DND-41 (cell line): ENCODE measurements around the gene DNM2.

ENCODE experiments used
- ATAC-seq: fragments of 200-7000 bp; cut with Tn5 transposase; 3 replicates; pipeline ENCODE4 v1.9.1; 2021; ENCODE audit warnings: low read depth; ENCODE audit not compliant: insufficient read depth
- DNase-seq: peaks from one replicate; pipeline ENCODE4 v3.0.0-alpha.2; 2020
- H2AFZ ChIP-seq: 2 replicates; pipeline ENCODE4 v1.6.0; 2012; ENCODE audit warnings: low read depth, low read length
- H3K27ac ChIP-seq: 2 replicates; pipeline ENCODE4 v1.5.1; 2012; ENCODE audit warnings: low read length, inconsistent platforms
- H3K27me3 ChIP-seq: fragments of 200-600 bp; sonication (generic); 2 replicates; pipeline ENCODE4 v1.6.0; 2012; ENCODE audit warnings: low read length, mild to moderate bottlenecking, inconsistent platforms; ENCODE audit not compliant: insufficient read depth, poor library complexity
- H3K36me3 ChIP-seq: 2 replicates; pipeline ENCODE4 v1.5.1; 2012; ENCODE audit warnings: low read length, inconsistent platforms; ENCODE audit not compliant: insufficient read depth
- H3K4me1 ChIP-seq: 2 replicates; pipeline ENCODE4 v1.5.1; 2012; ENCODE audit warnings: mild to moderate bottlenecking, low read length; ENCODE audit not compliant: insufficient read depth
- H3K4me2 ChIP-seq: 2 replicates; pipeline ENCODE4 v1.6.0; 2012; ENCODE audit warnings: mild to moderate bottlenecking, moderate library complexity, low read length, inconsistent platforms; ENCODE audit not compliant: insufficient read depth
- H3K4me3 ChIP-seq, 2 experiments: fragments of 200-600 bp in 1 of 2; shearing (Covaris generic) in 1 of 2; 2 replicates each; pipeline ENCODE4 v1.5.1; 2012 to 2016; ENCODE audit warnings: inconsistent platforms in 2 of 2, low read length in 2 of 2, mild to moderate bottlenecking in 2 of 2, low read depth in 1 of 2, moderate library complexity in 1 of 2
- H3K79me2 ChIP-seq: 2 replicates; pipeline ENCODE4 v1.6.0; 2012; ENCODE audit warnings: low read length, inconsistent platforms; ENCODE audit not compliant: insufficient read depth
- H3K9ac ChIP-seq: 2 replicates; pipeline ENCODE4 v1.6.0; 2012; ENCODE audit warnings: low read depth, mild to moderate bottlenecking, inconsistent platforms, low read length, moderate library complexity
- H3K9me3 ChIP-seq: 2 replicates; pipeline ENCODE4 v1.5.1; 2012; ENCODE audit warnings: low read length, moderate library complexity, mild to moderate bottlenecking, inconsistent platforms; ENCODE audit not compliant: insufficient read depth, severe bottlenecking
- H4K20me1 ChIP-seq: 2 replicates; pipeline ENCODE4 v1.6.0; 2012; ENCODE audit warnings: low read length; ENCODE audit not compliant: insufficient read depth
- EZH2 ChIP-seq: IDR thresholded peaks from 3 replicates; pipeline ENCODE4 v1.6.1; 2012; ENCODE audit warnings: borderline replicate concordance, low read depth, mild to moderate bottlenecking, moderate library complexity, low read length, inconsistent platforms; ENCODE audit not compliant: severe bottlenecking
- TF ChIP-seq, protein P1 (sequence below): IDR thresholded peaks from 2 replicates; pipeline ENCODE4 v1.5.1; 2012; ENCODE audit warnings: borderline replicate concordance, low read length, moderate library complexity, mild to moderate bottlenecking; ENCODE audit not compliant: poor library complexity, severe bottlenecking; ENCODE audit errors: extremely low read depth

Gene DNM2

DNA sequence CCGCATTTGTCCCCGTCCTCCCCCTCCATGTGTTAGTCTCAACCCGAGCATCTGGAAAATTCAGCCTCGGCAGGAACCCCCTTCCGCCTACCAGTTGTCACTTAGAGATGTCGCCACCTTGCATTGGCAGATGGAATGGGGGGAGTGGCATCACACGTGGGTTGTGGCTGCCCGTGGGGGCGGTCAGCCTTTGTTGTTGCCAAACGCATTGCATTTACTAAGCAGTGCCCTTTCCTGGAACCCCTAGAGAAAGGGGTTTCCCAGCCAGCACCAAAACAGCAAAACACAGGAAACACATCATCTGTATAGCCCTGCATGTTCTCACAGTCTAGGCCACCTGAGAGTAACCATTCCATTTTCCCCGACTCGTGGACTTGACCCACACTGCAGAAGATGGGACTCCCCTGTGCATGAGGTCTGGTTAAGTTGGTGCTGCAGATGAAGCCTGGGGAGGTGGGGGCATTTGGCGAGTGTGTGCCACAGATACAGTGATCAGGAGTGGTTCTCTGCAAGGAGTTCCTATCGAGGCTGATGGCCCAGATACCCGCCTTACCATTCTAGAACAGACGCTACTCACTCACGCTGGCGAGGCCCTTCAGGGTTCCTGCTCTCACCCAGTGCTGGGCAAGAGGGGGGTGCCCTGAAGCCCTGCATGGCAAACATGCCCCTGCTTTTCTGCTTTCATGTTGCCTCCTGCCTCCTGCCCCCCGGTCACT, 79.8 kb downstream of the DNM2 start:
- DNase-seq: no peak
- no peaks in the 10 kb centered on the region for H3K4me1 ChIP-seq
- 0 out of 2 replicates have a peak, but pooled peaks cover 4% of the 10 kb centered on the region for H4K20me1 ChIP-seq
- H3K79me2 ChIP-seq: no peaks in the 10 kb centered on the region
- no peak for ATAC-seq
- no peak overlapping the region for H3K4me3 ChIP-seq
- H3K4me2 ChIP-seq: no peak overlapping the region
- no peak overlapping the region for H3K9ac ChIP-seq
- H3K27ac ChIP-seq: no peak overlapping the region
- H3K36me3 ChIP-seq: peaks cover 96% of the 10 kb centered on the region
- H3K27me3 ChIP-seq: no peaks in the 10 kb centered on the region
- no peak for TF ChIP-seq EZH2
- TF ChIP-seq, protein P1, sequence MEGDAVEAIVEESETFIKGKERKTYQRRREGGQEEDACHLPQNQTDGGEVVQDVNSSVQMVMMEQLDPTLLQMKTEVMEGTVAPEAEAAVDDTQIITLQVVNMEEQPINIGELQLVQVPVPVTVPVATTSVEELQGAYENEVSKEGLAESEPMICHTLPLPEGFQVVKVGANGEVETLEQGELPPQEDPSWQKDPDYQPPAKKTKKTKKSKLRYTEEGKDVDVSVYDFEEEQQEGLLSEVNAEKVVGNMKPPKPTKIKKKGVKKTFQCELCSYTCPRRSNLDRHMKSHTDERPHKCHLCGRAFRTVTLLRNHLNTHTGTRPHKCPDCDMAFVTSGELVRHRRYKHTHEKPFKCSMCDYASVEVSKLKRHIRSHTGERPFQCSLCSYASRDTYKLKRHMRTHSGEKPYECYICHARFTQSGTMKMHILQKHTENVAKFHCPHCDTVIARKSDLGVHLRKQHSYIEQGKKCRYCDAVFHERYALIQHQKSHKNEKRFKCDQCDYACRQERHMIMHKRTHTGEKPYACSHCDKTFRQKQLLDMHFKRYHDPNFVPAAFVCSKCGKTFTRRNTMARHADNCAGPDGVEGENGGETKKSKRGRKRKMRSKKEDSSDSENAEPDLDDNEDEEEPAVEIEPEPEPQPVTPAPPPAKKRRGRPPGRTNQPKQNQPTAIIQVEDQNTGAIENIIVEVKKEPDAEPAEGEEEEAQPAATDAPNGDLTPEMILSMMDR: no peak
- no peaks in the 10 kb centered on the region for H3K9me3 ChIP-seq
- H2AFZ ChIP-seq: no peak overlapping the region

DNA sequence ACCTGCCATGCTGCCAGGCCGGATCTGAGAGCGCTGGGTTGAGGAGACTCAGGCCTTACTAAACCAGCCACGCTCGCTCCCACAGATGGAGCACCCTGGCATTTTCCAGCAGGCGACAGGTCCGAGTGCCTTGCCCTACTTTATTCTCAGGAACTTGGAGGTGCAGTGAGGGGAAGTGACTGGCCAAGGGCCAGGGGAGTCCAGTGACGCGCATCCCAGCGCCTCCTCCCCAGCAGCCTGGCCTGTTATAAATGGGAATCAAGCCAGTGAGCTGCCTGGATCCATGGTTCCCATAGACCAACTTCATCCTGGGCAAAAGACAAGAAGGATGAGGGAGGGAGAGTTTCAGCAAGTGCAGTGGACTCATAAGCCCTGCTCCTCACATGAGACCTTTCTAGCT, 82.6 kb downstream of the DNM2 start:
- no peaks in the 10 kb centered on the region for H3K79me2 ChIP-seq
- H3K4me1 ChIP-seq: no peaks in the 10 kb centered on the region
- ATAC-seq (no peak), DNase-seq (no peak)
- peaks cover 97% of the 10 kb centered on the region for H3K36me3 ChIP-seq
- no peaks in the 10 kb centered on the region for H3K9me3 ChIP-seq
- H3K4me2 ChIP-seq: no peak overlapping the region
- H2AFZ ChIP-seq: no peak overlapping the region
- TF ChIP-seq, protein P1: no peak
- no peak for TF ChIP-seq EZH2
- H3K9ac ChIP-seq: no peak overlapping the region
- H3K27ac ChIP-seq: no peak overlapping the region
- H4K20me1 ChIP-seq: 0 out of 2 replicates have a peak, but pooled peaks cover 4% of the 10 kb centered on the region
- H3K4me3 ChIP-seq: no peak overlapping the region
- no peaks in the 10 kb centered on the region for H3K27me3 ChIP-seq

DNA sequence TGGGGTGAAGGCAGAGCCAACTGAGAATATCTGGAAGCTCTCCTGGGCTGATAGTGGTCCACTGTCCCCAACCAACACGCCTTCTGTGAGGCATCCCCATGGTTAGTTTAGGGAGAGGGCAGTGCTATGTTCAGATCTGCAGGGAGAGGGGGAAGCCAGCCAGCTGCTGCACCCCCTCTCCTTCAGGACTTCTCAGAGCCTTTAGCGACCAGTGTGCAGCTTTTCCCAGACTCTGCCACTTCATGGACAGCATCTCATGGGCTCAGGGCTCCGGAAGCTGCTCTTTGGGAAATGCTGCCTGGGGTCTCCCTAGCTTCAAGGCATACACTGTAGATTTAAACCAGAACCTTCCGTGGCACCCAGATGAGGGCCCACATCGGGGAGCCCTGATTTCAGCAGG, 84.6 kb downstream of the DNM2 start:
- H3K9me3 ChIP-seq: no peaks in the 10 kb centered on the region
- TF ChIP-seq EZH2: no peak
- TF ChIP-seq, protein P1: no peak
- no peaks in the 10 kb centered on the region for H3K4me1 ChIP-seq
- H3K36me3 ChIP-seq: peaks cover 84% of the 10 kb centered on the region
- no peak overlapping the region for H3K4me3 ChIP-seq
- H3K27me3 ChIP-seq: no peaks in the 10 kb centered on the region
- peaks cover 3% of the 10 kb centered on the region; the same call in 1 of the 2 replicates for H4K20me1 ChIP-seq
- no peak overlapping the region for H3K4me2 ChIP-seq
- no peak overlapping the region for H2AFZ ChIP-seq
- H3K27ac ChIP-seq: no peak overlapping the region
- DNase-seq (no peak), ATAC-seq (no peak)
- H3K9ac ChIP-seq: no peak overlapping the region
- H3K79me2 ChIP-seq: no peaks in the 10 kb centered on the region
